ENCODE measurements around the gene ZNF79.

ZNF79 gene

GRCh38 chr9:127423934-127424675 lies at the start of gene ZNF79:
ZNF79 (plus strand) TSS chr9:127424382; CDS start chr9:127424788, 406 bp downstream.
- peak; percentile 80 to 81 for DNase-seq (ENCODE audit: low read depth in 2 of 2)

- no peak for DNase-seq (ENCODE audit: low read depth in 2 of 2)
Observed at GRCh38 chr9:127380479-127380878, 43.7 kb upstream of the ZNF79 start.

- no peak for DNase-seq (ENCODE audit: low read depth in 2 of 2)
Observed at GRCh38 chr9:127382541-127382940, 41.6 kb upstream of the ZNF79 start.

GRCh38 chr9:127384016-127384730 lies 40.0 kb upstream of the ZNF79 start:
- DNase-seq (ENCODE audit: low read depth in 2 of 2) = no peak

GRCh38 chr9:127384901-127385300 lies 39.3 kb upstream of the ZNF79 start:
- no peak for DNase-seq (ENCODE audit: low read depth in 2 of 2)

GRCh38 chr9:127386249-127386648 lies 37.9 kb upstream of the ZNF79 start:
- no peak for DNase-seq (ENCODE audit: low read depth in 2 of 2)

GRCh38 chr9:127386981-127387380 lies 37.2 kb upstream of the ZNF79 start:
- no peak for DNase-seq (ENCODE audit: low read depth in 2 of 2)

GRCh38 chr9:127388037-127388855 lies 35.9 kb upstream of the ZNF79 start:
- peak; percentile 60 to 78 for DNase-seq (ENCODE audit: low read depth in 2 of 2)

GRCh38 chr9:127388856-127389238 lies 35.3 kb upstream of the ZNF79 start:
- no peak for DNase-seq (ENCODE audit: low read depth in 2 of 2)

- DNase-seq (ENCODE audit: low read depth in 2 of 2) = no peak
Observed at GRCh38 chr9:127389381-127390247, 34.6 kb upstream of the ZNF79 start.

- no peak for DNase-seq (ENCODE audit: low read depth in 2 of 2)
Observed at GRCh38 chr9:127390248-127390545, 34.0 kb upstream of the ZNF79 start.

GRCh38 chr9:127390563-127390962 lies 33.6 kb upstream of the ZNF79 start:
- no peak for DNase-seq (ENCODE audit: low read depth in 2 of 2)

GRCh38 chr9:127392166-127392565 lies 32.0 kb upstream of the ZNF79 start:
- no peak for DNase-seq (ENCODE audit: low read depth in 2 of 2)

GRCh38 chr9:127392976-127393375 lies 31.2 kb upstream of the ZNF79 start:
- no peak for DNase-seq (ENCODE audit: low read depth in 2 of 2)

GRCh38 chr9:127393645-127394044 lies 30.5 kb upstream of the ZNF79 start:
- DNase-seq (ENCODE audit: low read depth in 2 of 2) = no peak

GRCh38 chr9:127395497-127396252 lies 28.5 kb upstream of the ZNF79 start:
- no peak for DNase-seq (ENCODE audit: low read depth in 2 of 2)

- DNase-seq (ENCODE audit: low read depth in 2 of 2) = no peak
Observed at GRCh38 chr9:127396253-127396807, 27.9 kb upstream of the ZNF79 start.

- DNase-seq (ENCODE audit: low read depth in 2 of 2) = peak; percentile 79 to 85
Observed at GRCh38 chr9:127396808-127397645, 27.2 kb upstream of the ZNF79 start, which contains the start of gene SLC2A8. SLC2A8 (plus strand) TSS chr9:127397169; CDS start chr9:127397231, 62 bp downstream.

GRCh38 chr9:127397646-127398274 lies 26.4 kb upstream of the ZNF79 start:
- DNase-seq (ENCODE audit: low read depth in 2 of 2) = no peak

Measured in stimulated activated CD8-positive, alpha-beta memory T cell treated with anti-CD3 and anti-CD28 coated beads, Interleukin-15, amount 100 ng/mL, for 4 hours (primary cell).